ENCODE data around the gene NT5C2.
"Not testable (repeated sequence)": the region's sequence is repeated elsewhere in the genome, so short reads cannot be mapped to it uniquely, and the experiment has no call there.

GRCh38 chr10:103191198-103191597 lies 1.9 kb downstream of the NT5C2 start:
- TF ChIP-seq POLR2A, CTCF (IDR thresholded peaks at IDR 0.05): not testable (repeated sequence)
